ENCODE measurements around the gene NELFCD.

Gene NELFCD

DNA sequence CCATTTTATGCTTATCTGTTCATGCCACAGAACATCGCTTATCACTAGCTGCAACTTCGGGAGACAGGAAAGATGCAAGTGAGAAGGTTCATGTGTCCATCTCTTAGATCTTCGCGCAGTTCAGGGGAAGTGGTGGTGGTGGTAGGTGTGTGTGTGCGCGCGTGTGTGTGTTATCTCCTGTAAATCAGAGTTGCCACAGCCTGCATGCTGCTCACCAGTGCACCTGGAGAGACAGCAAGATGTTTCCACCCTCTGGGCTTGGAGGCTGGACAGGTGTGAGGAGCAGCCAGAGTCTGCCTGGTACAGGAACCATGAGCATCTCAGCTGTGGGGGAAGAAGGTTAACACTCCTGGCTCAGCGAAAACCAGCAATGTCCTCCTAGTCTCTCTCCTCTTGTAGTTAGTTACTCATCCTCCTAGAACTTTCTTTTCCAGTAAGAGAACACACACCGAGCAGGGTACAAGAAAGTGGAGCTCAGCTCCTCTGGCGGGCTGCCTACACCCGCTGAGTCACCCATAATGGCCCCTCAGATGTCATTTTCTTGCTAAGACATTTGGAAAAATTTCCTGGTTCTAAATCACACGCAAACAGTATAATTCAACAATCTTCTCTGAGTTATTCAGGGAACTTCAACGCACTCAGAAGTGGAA, 33.0 kb downstream of the NELFCD start:
- H3K27me3 ChIP-seq (ENCODE audit: low read depth, low read length): no peaks in the 10 kb centered on the region
- H3K27ac ChIP-seq (ENCODE audit: low read length): no peak overlapping the region
- H3K36me3 ChIP-seq (ENCODE audit: control insufficient read depth in 1 of 2, insufficient read depth in 2 of 2, low read length in 2 of 2): no peaks in the 10 kb centered on the region
- H3K4me3 ChIP-seq (ENCODE audit: low read depth in 1 of 2, low read length in 2 of 2): no peak overlapping the region
- no peaks in the 10 kb centered on the region for H3K4me1 ChIP-seq (ENCODE audit: control insufficient read depth in 1 of 2, insufficient read depth in 2 of 2, low read length in 2 of 2)
- no peaks in the 10 kb centered on the region for H3K9me3 ChIP-seq (ENCODE audit: control insufficient read depth in 1 of 2, low read length in 2 of 2)

DNA sequence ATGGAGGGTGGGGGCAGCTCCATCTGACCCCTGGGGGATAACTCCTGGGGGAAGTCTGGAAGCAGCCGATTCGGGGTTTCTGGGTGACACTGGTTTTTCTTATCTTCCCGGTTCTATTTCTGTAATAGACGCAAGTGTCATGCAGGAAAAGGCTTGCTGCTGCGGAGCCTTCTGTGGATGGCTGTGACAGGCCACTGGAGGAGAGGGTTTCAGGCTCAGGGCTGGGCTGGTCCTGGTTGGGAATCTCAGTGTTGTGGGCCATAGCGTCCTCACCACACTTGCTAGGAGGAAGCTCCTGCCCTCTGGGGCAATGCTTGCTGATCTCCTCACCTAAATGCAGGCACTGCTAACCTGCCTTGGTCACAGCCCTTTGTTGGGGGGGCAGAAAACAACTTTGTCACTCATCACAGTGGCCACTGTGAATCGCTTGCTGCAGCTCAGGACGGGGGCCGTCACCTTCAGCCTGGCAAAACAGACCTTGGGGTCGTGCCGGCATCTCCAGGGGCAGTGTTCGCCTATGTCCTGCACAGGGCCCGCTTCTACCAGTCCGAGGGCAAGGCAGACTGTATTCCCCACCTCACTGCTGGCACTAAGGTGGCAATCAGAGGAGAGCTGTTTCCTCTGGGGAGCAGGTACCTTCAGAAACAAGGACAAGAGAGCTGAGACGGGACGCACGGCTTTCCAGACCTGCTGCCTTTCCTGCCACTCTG, 33.8 kb downstream of the NELFCD start:
- H3K27me3 ChIP-seq (ENCODE audit: low read depth, low read length): no peaks in the 10 kb centered on the region
- H3K4me3 ChIP-seq (ENCODE audit: low read depth in 1 of 2, low read length in 2 of 2): no peak overlapping the region
- no peaks in the 10 kb centered on the region for H3K9me3 ChIP-seq (ENCODE audit: control insufficient read depth in 1 of 2, low read length in 2 of 2)
- H3K4me1 ChIP-seq (ENCODE audit: control insufficient read depth in 1 of 2, insufficient read depth in 2 of 2, low read length in 2 of 2): no peaks in the 10 kb centered on the region
- no peaks in the 10 kb centered on the region for H3K36me3 ChIP-seq (ENCODE audit: control insufficient read depth in 1 of 2, insufficient read depth in 2 of 2, low read length in 2 of 2)
- no peak overlapping the region for H3K27ac ChIP-seq (ENCODE audit: low read length)

DNA sequence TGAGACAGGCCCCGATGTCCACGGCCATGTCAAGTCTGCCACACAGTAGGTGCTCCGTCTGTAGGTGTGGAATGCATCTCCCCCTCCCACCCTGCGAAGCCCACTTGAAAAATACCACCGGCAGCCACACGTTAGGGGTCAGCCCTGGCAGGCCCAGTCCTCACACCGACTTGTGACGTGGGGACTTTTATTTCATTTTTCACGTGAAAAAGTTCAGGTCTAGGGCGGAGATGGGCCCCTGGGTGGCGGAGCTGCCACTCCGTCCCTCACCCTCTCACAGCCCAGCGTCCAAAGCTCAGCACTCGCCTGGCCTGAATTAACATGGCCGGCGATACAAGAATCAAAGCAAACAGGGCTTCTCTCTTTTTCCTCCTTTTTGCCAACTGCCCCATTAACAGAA, 34.4 kb downstream of the NELFCD start:
- no peaks in the 10 kb centered on the region for H3K4me1 ChIP-seq (ENCODE audit: control insufficient read depth in 1 of 2, insufficient read depth in 2 of 2, low read length in 2 of 2)
- no peaks in the 10 kb centered on the region for H3K36me3 ChIP-seq (ENCODE audit: control insufficient read depth in 1 of 2, insufficient read depth in 2 of 2, low read length in 2 of 2)
- no peak overlapping the region for H3K27ac ChIP-seq (ENCODE audit: low read length)
- no peak overlapping the region for H3K4me3 ChIP-seq (ENCODE audit: low read depth in 1 of 2, low read length in 2 of 2)
- H3K9me3 ChIP-seq (ENCODE audit: control insufficient read depth in 1 of 2, low read length in 2 of 2): no peaks in the 10 kb centered on the region
- H3K27me3 ChIP-seq (ENCODE audit: low read depth, low read length): no peaks in the 10 kb centered on the region

DNA sequence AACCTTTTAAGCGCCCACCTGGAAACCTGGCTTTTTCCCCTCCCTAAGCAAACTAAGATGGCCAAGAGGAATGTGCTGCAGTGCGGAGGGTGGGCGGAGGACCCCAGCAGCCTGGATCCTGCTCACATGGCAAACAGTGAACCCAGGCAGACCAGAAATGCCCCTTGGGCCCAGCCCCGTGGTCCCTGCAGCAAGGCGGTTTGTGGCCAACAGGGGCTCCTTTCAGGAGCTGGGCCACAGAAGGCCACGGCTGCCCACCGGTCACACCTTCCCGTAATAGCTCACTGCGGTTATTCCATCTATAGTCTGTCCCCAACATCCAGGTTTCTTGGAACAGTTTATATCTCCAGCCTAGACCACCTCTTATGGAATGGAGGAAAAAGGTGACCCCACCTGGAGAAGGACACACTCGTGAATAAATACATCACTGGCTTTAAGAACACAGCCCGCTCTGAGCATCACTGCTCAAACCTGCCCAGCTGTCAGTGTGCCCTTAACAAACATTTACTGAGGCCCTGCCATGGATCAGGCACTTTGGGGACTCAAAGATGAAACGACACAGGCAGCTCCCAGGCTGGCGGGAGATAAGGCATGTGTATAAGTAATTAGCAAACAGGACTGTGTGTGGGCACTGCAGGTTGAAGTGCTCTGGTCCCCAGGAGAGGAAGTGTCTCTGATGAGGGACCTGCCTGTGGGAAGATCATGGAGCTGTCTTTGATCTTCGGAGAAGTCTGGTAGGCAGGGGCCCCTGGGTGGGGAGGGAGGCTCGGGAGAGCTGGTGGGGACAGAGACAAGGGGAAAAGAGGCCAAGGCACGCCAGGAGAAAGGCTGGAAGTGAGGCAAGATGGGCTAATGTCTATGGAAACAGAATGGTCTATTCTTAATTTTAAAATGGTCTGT, 35.0 kb downstream of the NELFCD start:
- Histone ChIP-seq H3K4me1 (ENCODE audit: control insufficient read depth in 1 of 2, insufficient read depth in 2 of 2, low read length in 2 of 2) (no peaks in the 10 kb centered on the region), H3K36me3 (ENCODE audit: control insufficient read depth in 1 of 2, insufficient read depth in 2 of 2, low read length in 2 of 2) (no peaks in the 10 kb centered on the region)

DNA sequence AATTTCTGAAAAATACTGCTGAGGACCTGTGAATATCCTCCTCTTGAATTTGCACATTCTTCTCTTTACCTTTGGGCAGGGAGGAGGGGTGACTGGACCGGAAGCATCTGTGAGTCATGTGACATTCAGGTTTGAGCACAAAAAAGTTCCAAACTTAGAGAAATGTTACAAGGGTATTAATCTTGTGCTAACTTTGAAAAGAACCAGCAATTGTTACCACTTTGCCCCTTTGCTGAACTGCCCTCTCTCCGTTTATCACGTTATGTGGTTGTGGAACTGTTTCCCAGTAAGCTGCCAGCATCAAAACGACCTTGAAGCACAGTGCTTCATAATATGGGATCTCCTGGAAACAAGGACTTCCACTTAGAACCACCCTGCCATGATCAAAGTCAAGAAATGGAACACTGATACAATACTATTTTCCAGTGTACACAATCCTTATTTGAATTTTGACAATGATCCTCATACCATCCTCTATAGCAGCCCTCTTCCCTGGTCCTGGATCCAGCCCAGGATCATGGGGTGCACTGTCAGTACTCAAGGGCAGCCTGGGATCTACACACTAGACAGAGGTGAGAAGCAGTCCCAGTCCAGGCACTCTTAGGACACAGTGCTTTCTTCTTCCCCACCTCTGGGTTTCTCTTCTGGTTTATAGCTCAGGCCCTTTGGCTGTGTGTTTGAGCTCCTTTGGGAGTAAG, 35.9 kb downstream of the NELFCD start:
- no peak overlapping the region for H3K27ac ChIP-seq (ENCODE audit: low read length)
- H3K4me3 ChIP-seq (ENCODE audit: low read depth in 1 of 2, low read length in 2 of 2): no peak overlapping the region
- no peaks in the 10 kb centered on the region for H3K36me3 ChIP-seq (ENCODE audit: control insufficient read depth in 1 of 2, insufficient read depth in 2 of 2, low read length in 2 of 2)
- H3K27me3 ChIP-seq (ENCODE audit: low read depth, low read length): no peaks in the 10 kb centered on the region
- no peaks in the 10 kb centered on the region for H3K4me1 ChIP-seq (ENCODE audit: control insufficient read depth in 1 of 2, insufficient read depth in 2 of 2, low read length in 2 of 2)
- no peaks in the 10 kb centered on the region for H3K9me3 ChIP-seq (ENCODE audit: control insufficient read depth in 1 of 2, low read length in 2 of 2)

More for the DNA sequence above, 35.0 kb downstream of the NELFCD start:
- Histone ChIP-seq H3K27ac (ENCODE audit: low read length) (no peak overlapping the region), H3K4me3 (ENCODE audit: low read depth in 1 of 2, low read length in 2 of 2) (no peak overlapping the region), H3K27me3 (ENCODE audit: low read depth, low read length) (no peaks in the 10 kb centered on the region), H3K9me3 (ENCODE audit: control insufficient read depth in 1 of 2, low read length in 2 of 2) (no peaks in the 10 kb centered on the region)

DNA sequence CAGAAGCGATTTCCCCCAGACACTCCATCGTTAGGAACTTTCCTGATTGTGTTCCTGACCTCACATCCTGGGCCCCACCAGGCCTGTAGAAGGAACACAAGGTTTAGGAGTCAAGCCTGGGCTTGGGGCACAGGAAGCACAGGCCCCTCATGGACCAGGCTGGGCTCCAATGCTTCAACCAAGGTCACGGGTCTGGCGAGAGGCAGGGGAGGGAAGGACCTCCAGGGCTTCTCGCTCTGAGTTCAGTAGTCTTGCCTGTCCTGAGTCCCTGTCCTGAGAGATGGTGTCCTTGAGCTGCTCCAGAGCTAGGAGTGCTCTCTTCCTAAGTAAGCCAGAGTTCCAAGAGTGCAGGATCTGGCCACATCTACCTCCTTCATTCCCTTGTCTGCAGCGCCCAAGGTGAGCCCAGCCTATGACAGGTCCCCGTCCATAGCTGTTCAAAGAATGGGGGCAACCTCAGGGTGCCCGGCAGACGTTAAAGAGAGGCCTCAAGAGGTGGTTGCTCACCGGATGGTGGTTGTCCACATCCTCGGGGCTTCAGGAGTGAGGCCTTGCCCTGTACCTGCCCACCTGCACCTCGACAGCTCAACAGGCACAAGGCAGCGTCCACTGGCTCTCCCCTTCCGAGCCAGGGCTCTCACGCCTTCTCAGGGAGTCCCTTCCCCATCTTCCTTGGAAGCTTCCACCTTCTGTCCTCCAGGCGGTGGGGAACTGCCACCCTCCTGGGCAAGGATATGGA, 36.6 kb downstream of the NELFCD start:
- Histone ChIP-seq H3K4me3 (ENCODE audit: low read depth in 1 of 2, low read length in 2 of 2) (no peak overlapping the region), H3K36me3 (ENCODE audit: control insufficient read depth in 1 of 2, insufficient read depth in 2 of 2, low read length in 2 of 2) (peaks cover 4% of the 10 kb centered on the region in 2 donors), H3K27ac (ENCODE audit: low read length) (no peak overlapping the region), H3K27me3 (ENCODE audit: low read depth, low read length) (no peaks in the 10 kb centered on the region), H3K4me1 (ENCODE audit: control insufficient read depth in 1 of 2, insufficient read depth in 2 of 2, low read length in 2 of 2) (no peaks in the 10 kb centered on the region), H3K9me3 (ENCODE audit: control insufficient read depth in 1 of 2, low read length in 2 of 2) (no peaks in the 10 kb centered on the region)

DNA sequence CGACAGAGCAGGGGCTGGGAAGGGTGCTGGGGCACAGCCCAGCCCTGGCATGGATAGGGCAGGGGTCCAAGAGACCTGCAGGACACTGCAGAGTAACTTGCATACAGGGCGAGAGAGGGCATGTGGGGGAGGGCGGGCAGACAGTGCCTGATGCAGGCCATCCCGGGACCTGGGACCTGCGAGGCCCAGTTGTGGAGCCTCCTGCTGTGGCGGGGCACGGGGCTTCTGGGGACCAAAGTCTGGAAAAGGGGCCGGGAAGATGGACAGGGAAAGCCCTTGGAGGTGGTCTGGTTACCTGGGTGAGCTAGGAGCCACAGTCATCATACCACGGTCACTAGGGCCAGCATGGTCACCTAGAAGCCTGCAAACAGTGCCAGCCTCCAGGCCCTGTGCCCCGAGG, 37.8 kb downstream of the NELFCD start:
- Histone ChIP-seq H3K9me3 (ENCODE audit: control insufficient read depth in 1 of 2, low read length in 2 of 2) (no peaks in the 10 kb centered on the region), H3K36me3 (ENCODE audit: control insufficient read depth in 1 of 2, insufficient read depth in 2 of 2, low read length in 2 of 2) (peaks cover 12 to 15% of the 10 kb centered on the region in 2 donors), H3K4me1 (ENCODE audit: control insufficient read depth in 1 of 2, insufficient read depth in 2 of 2, low read length in 2 of 2) (no peaks in the 10 kb centered on the region), H3K4me3 (ENCODE audit: low read depth in 1 of 2, low read length in 2 of 2) (no peak overlapping the region), H3K27ac (ENCODE audit: low read length) (no peak overlapping the region), H3K27me3 (ENCODE audit: low read depth, low read length) (no peaks in the 10 kb centered on the region)

DNA sequence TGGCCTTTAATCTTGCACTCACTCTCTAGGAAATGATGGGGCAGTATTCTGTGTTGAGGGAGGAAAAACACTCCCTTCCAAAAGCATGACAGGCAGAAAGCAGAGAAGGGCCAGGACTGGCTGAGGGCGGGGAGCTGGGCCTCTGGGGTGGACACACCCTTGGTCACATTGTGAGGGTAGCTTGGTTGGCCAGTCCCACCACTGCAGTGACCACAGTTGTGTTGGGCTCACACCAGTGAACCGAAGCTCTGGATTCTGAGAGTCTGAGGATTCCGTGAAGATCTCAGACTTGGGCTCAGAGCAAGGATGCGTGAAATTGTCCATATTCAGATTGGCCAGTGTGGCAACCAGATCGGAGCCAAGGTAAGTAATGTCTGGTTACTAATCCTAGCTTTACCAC, 38.2 kb downstream of the NELFCD start, which contains the start of gene TUBB1:
Gene TUBB1 (plus strand): TSS at position 213 of the 400 bp plus-strand sequence. CDS start 94 bp downstream, at position 307.
- Histone ChIP-seq H3K4me1 (ENCODE audit: control insufficient read depth in 1 of 2, insufficient read depth in 2 of 2, low read length in 2 of 2) (no peaks in the 10 kb centered on the region), H3K9me3 (ENCODE audit: control insufficient read depth in 1 of 2, low read length in 2 of 2) (no peaks in the 10 kb centered on the region), H3K4me3 (ENCODE audit: low read depth in 1 of 2, low read length in 2 of 2) (no peak within 1 kb of the TSS), H3K36me3 (ENCODE audit: control insufficient read depth in 1 of 2, insufficient read depth in 2 of 2, low read length in 2 of 2) (peaks cover 16 to 19% of the 10 kb centered on the region in 2 donors), H3K27me3 (ENCODE audit: low read depth, low read length) (no peaks in the 10 kb centered on the region), H3K27ac (ENCODE audit: low read length) (no peak within 1 kb of the TSS)

DNA sequence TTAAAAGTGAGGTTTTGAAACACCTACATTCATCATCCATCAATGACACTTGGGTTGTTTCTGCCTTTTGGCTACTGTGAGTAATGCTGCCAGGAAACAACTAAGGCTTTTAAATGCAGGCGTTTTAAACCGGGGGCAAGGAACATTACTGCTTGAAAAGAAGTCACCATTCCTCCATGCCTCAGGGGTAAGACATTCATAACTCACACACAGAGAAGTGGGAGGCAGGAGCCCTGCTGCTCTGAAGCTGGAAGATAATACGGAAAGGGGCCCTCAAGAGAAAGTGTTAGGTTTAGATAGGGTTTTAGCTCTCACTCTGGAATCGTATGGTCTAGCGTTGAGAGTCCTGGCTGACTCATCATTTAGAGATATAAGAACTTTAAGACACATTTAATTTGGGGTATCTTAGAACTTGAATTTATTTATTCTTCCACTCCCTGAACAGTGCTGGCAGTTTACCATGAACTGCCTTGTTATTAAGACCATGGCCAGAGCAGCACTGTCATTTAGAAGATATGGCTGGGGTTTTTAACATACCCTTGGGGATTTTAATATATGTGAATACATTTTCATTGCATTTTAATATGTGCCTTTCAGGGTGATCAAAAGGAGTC, 40.0 kb downstream of the NELFCD start:
- Histone ChIP-seq H3K27ac (ENCODE audit: low read length) (no peak overlapping the region), H3K9me3 (ENCODE audit: control insufficient read depth in 1 of 2, low read length in 2 of 2) (no peaks in the 10 kb centered on the region), H3K27me3 (ENCODE audit: low read depth, low read length) (no peaks in the 10 kb centered on the region), H3K4me1 (ENCODE audit: control insufficient read depth in 1 of 2, insufficient read depth in 2 of 2, low read length in 2 of 2) (peaks cover 0 to 4% of the 10 kb centered on the region in 2 donors), H3K4me3 (ENCODE audit: low read depth in 1 of 2, low read length in 2 of 2) (no peak overlapping the region), H3K36me3 (ENCODE audit: control insufficient read depth in 1 of 2, insufficient read depth in 2 of 2, low read length in 2 of 2) (peaks cover 30 to 32% of the 10 kb centered on the region in 2 donors)

DNA sequence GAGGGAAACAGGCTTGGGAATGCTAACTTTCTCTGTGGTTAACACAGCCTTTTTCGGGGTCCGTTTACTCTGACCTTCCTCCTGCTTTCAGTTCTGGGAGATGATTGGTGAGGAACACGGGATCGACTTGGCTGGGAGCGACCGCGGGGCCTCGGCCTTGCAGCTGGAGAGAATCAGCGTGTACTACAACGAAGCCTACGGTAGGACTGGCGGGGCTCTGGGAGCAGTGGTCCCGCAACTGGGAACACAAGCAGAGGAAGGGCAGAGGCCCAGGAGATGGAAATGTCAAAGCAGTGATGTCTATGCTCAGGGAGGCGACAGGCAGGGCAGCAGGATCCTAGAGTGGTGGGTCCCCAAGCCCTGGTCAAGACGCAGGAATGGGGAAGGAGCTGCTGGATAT, 41.7 kb downstream of the NELFCD start:
- no peak overlapping the region for H3K27ac ChIP-seq (ENCODE audit: low read length)
- no peak overlapping the region for H3K4me3 ChIP-seq (ENCODE audit: low read depth in 1 of 2, low read length in 2 of 2)
- H3K4me1 ChIP-seq (ENCODE audit: control insufficient read depth in 1 of 2, insufficient read depth in 2 of 2, low read length in 2 of 2): peaks cover 5 to 15% of the 10 kb centered on the region in 2 donors
- H3K27me3 ChIP-seq (ENCODE audit: low read depth, low read length): no peaks in the 10 kb centered on the region
- H3K36me3 ChIP-seq (ENCODE audit: control insufficient read depth in 1 of 2, insufficient read depth in 2 of 2, low read length in 2 of 2): peaks cover 47 to 48% of the 10 kb centered on the region in 2 donors
- H3K9me3 ChIP-seq (ENCODE audit: control insufficient read depth in 1 of 2, low read length in 2 of 2): no peaks in the 10 kb centered on the region

Measured in muscle layer of duodenum (tissue), 2 donors.